ENCODE results near the gene MLH3. TPM values are rescaled to one million over a fixed set of nuclear protein-coding genes. Genes with fewer than 3 reads are reported as not detected.

The MLH3 gene
- total RNA-seq, 1 donor from 2014 or later = 47.0 TPM

GRCh38 chr14:75018694-75019093 is 32.6 kb downstream of the MLH3 start:
- Mint-ChIP-seq H3K27ac (peak overlapping the region; percentile 76), H3K9me3 (no peaks in the 10 kb centered on the region), H3K27me3 (ENCODE audit: low read depth) (no peaks in the 10 kb centered on the region), H3K36me3 (peaks cover 54% of the 10 kb centered on the region), H3K4me1 (peaks cover 8% of the 10 kb centered on the region), H3K4me3 (no peak overlapping the region)
- no peak for DNase-seq (ENCODE audit: low spot score in 2 of 2, unreplicated experiment in 2 of 2)
- TF ChIP-seq CTCF (IDR thresholded peaks at IDR 0.05; ENCODE audit: unreplicated experiment) = no peak

- TF ChIP-seq CTCF (IDR thresholded peaks at IDR 0.05; ENCODE audit: unreplicated experiment) = no peak
- no peak for DNase-seq (ENCODE audit: low spot score in 2 of 2, unreplicated experiment in 2 of 2)
- no peaks in the 10 kb centered on the region for H3K27me3 Mint-ChIP-seq (ENCODE audit: low read depth)
- peaks cover 44% of the 10 kb centered on the region for H3K36me3 Mint-ChIP-seq
- no peaks in the 10 kb centered on the region for H3K9me3 Mint-ChIP-seq
- peak overlapping the region; percentile 14 for H3K27ac Mint-ChIP-seq
- no peak overlapping the region for H3K4me3 Mint-ChIP-seq
- H3K4me1 Mint-ChIP-seq = peaks cover 8% of the 10 kb centered on the region
Observed at GRCh38 chr14:75016815-75017214, 34.5 kb downstream of the MLH3 start.

GRCh38 chr14:75015496-75015895 is 35.8 kb downstream of the MLH3 start:
- Mint-ChIP-seq H3K36me3 (peaks cover 33% of the 10 kb centered on the region), H3K27ac (no peak overlapping the region), H3K9me3 (no peaks in the 10 kb centered on the region), H3K4me1 (peaks cover 8% of the 10 kb centered on the region), H3K4me3 (no peak overlapping the region), H3K27me3 (ENCODE audit: low read depth) (no peaks in the 10 kb centered on the region)
- DNase-seq (ENCODE audit: low spot score in 2 of 2, unreplicated experiment in 2 of 2) = no peak
- TF ChIP-seq CTCF (IDR thresholded peaks at IDR 0.05; ENCODE audit: unreplicated experiment) = no peak

- Mint-ChIP-seq H3K9me3 (no peaks in the 10 kb centered on the region), H3K36me3 (peaks cover 27% of the 10 kb centered on the region), H3K27me3 (ENCODE audit: low read depth) (no peaks in the 10 kb centered on the region), H3K4me3 (no peak overlapping the region), H3K4me1 (no peaks in the 10 kb centered on the region), H3K27ac (no peak overlapping the region)
- no peak for DNase-seq (ENCODE audit: low spot score in 2 of 2, unreplicated experiment in 2 of 2)
- TF ChIP-seq CTCF (IDR thresholded peaks at IDR 0.05; ENCODE audit: unreplicated experiment) = no peak
Observed at GRCh38 chr14:75013290-75013689, 38.0 kb downstream of the MLH3 start.

- Mint-ChIP-seq H3K9me3 (no peaks in the 10 kb centered on the region), H3K36me3 (peaks cover 34% of the 10 kb centered on the region), H3K4me3 (no peak overlapping the region), H3K27ac (peak overlapping the region; percentile 49), H3K27me3 (ENCODE audit: low read depth) (no peaks in the 10 kb centered on the region), H3K4me1 (no peaks in the 10 kb centered on the region)
- no peak for DNase-seq (ENCODE audit: low spot score in 2 of 2, unreplicated experiment in 2 of 2)
- no peak for TF ChIP-seq CTCF (IDR thresholded peaks at IDR 0.05; ENCODE audit: unreplicated experiment)
Observed at GRCh38 chr14:75011356-75011994, 39.8 kb downstream of the MLH3 start.
